PFSK-1 (cell line): ENCODE data around the gene SYNPR.

ENCODE experiments used
- FOXP2 ChIP-seq: optimal IDR thresholded peaks from 2 replicates; pipeline ENCODE3; 2011; ENCODE audit warnings: borderline replicate concordance, control low read depth, inconsistent platforms; ENCODE audit not compliant: insufficient read depth; ENCODE audit errors: extremely low read length, extremely low read depth
- POLR2AphosphoS5 ChIP-seq: IDR thresholded peaks from 2 replicates; pipeline ENCODE4 v1.6.1; 2012; ENCODE audit warnings: low read depth, mild to moderate bottlenecking, control low read depth, low read length, moderate library complexity
- SIN3A ChIP-seq: IDR thresholded peaks from 2 replicates; pipeline ENCODE4 v1.6.1; 2012; ENCODE audit warnings: mild to moderate bottlenecking, low read length, moderate library complexity, borderline replicate concordance; ENCODE audit not compliant: insufficient read depth
- TAF1 ChIP-seq: IDR thresholded peaks from 2 replicates; pipeline ENCODE4 v1.6.1; 2012; ENCODE audit warnings: low read length, control low read depth, borderline replicate concordance; ENCODE audit not compliant: insufficient read depth
- TF ChIP-seq, protein P1 (sequence below), 2 experiments: IDR thresholded peaks; 2 replicates each; pipeline versions ENCODE4 v1.6.1 to v1.8.0; 2011 to 2012; ENCODE audit warnings: low read depth in 2 of 2, low read length in 2 of 2, control low read depth in 1 of 2, inconsistent platforms in 1 of 2, mild to moderate bottlenecking in 1 of 2, moderate library complexity in 1 of 2; ENCODE audit not compliant: insufficient read depth in 1 of 2

DNA sequence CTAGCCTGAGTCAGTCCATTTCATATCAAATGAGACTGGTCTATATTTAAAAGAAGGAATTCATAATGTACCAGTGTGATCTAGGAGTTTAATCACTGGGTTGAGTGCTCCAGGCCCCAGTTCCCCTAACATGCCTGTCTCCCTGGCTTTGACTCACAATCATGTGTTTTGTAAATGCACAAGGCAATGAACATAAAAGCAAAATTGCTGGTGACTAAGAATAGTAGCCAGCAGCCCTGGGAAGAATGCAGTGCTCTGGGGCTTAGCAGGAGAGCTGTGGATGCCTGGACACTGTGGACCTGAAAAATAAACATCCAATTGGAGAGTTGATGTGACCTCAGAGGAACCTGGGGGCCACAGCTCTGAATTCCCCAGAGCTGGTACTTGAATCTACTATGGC, 50.3 kb downstream of the SYNPR start:
- no peak for TF ChIP-seq POLR2AphosphoS5
- TF ChIP-seq TAF1: no peak
- TF ChIP-seq, protein P1, sequence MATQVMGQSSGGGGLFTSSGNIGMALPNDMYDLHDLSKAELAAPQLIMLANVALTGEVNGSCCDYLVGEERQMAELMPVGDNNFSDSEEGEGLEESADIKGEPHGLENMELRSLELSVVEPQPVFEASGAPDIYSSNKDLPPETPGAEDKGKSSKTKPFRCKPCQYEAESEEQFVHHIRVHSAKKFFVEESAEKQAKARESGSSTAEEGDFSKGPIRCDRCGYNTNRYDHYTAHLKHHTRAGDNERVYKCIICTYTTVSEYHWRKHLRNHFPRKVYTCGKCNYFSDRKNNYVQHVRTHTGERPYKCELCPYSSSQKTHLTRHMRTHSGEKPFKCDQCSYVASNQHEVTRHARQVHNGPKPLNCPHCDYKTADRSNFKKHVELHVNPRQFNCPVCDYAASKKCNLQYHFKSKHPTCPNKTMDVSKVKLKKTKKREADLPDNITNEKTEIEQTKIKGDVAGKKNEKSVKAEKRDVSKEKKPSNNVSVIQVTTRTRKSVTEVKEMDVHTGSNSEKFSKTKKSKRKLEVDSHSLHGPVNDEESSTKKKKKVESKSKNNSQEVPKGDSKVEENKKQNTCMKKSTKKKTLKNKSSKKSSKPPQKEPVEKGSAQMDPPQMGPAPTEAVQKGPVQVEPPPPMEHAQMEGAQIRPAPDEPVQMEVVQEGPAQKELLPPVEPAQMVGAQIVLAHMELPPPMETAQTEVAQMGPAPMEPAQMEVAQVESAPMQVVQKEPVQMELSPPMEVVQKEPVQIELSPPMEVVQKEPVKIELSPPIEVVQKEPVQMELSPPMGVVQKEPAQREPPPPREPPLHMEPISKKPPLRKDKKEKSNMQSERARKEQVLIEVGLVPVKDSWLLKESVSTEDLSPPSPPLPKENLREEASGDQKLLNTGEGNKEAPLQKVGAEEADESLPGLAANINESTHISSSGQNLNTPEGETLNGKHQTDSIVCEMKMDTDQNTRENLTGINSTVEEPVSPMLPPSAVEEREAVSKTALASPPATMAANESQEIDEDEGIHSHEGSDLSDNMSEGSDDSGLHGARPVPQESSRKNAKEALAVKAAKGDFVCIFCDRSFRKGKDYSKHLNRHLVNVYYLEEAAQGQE (IDR thresholded peaks at IDR 0.05; ENCODE audit: insufficient read depth in 1 of 2, low read depth in 2 of 2, low read length in 2 of 2): no peak
- TF ChIP-seq FOXP2: no peak
- TF ChIP-seq SIN3A: no peak
